Ectodermal cell (in vitro differentiated cells): ENCODE results near the gene STRIT1.
"Not testable (repeated sequence)": the region's sequence is repeated elsewhere in the genome, so short reads cannot be mapped to it uniquely, and the experiment has no call there.

ENCODE experiments used
- H3K27ac ChIP-seq: 2 replicates; pipeline ENCODE4 v1.7.0; 2013; ENCODE audit warnings: mild to moderate bottlenecking, low read depth, low read length; ENCODE audit not compliant: insufficient read depth, poor library complexity, severe bottlenecking
- H3K27me3 ChIP-seq: 2 replicates; pipeline ENCODE4 v1.7.0; 2013; ENCODE audit warnings: mild to moderate bottlenecking, low read length; ENCODE audit not compliant: insufficient read depth, control insufficient read depth, poor library complexity, severe bottlenecking
- H3K36me3 ChIP-seq: one replicate; pipeline ENCODE4 v1.7.0; 2013; ENCODE audit warnings: low read length; ENCODE audit not compliant: control insufficient read depth, insufficient read depth
- H3K4me1 ChIP-seq: one replicate; pipeline ENCODE4 v1.7.0; 2013; ENCODE audit warnings: low read length; ENCODE audit not compliant: control insufficient read depth, insufficient read depth
- H3K4me3 ChIP-seq: 2 replicates; pipeline ENCODE4 v1.7.0; 2013; ENCODE audit warnings: low read depth, low read length, control low read depth; ENCODE audit not compliant: insufficient read depth
- H3K9me3 ChIP-seq: 2 replicates; pipeline ENCODE4 v1.7.0; 2013; ENCODE audit warnings: mild to moderate bottlenecking, low read length, moderate library complexity; ENCODE audit not compliant: control insufficient read depth
- WGBS, 2 experiments: methylation state at CpG; one replicate each; pipeline ENCODE4 v1.1.7; 2013; ENCODE audit warnings: missing lambda C conversion rate in 2 of 2; 5-methylcytosine and 5-hydroxymethylcytosine counted together

Gene STRIT1

GRCh38 chr3:155296413-155296812 lies 2.9 kb upstream of the STRIT1 start:
- H3K4me3 ChIP-seq = no peak overlapping the region
- no peak overlapping the region for H3K27ac ChIP-seq
- H3K27me3 ChIP-seq = no peaks in the 10 kb centered on the region
- H3K36me3 ChIP-seq = no peaks in the 10 kb centered on the region
- H3K9me3 ChIP-seq = peaks cover 4% of the 10 kb centered on the region
- H3K4me1 ChIP-seq = no peaks in the 10 kb centered on the region

GRCh38 chr3:155292693-155293092 lies 790 bp downstream of the STRIT1 start:
- 96 to 100% methylated on average over 1 to 2 of the region's 2 CpGs for WGBS, 2 experiments
- H3K27ac ChIP-seq = no peak overlapping the region
- H3K27me3 ChIP-seq = no peaks in the 10 kb centered on the region
- peaks cover 4% of the 10 kb centered on the region for H3K9me3 ChIP-seq
- no peak overlapping the region for H3K4me3 ChIP-seq
- H3K36me3 ChIP-seq = no peaks in the 10 kb centered on the region
- no peaks in the 10 kb centered on the region for H3K4me1 ChIP-seq

GRCh38 chr3:155292133-155292532 lies 1.4 kb downstream of the STRIT1 start:
- no peaks in the 10 kb centered on the region for H3K27me3 ChIP-seq
- H3K9me3 ChIP-seq = peaks cover 4% of the 10 kb centered on the region
- no peaks in the 10 kb centered on the region for H3K4me1 ChIP-seq
- H3K27ac ChIP-seq = no peak overlapping the region
- WGBS, 2 experiments = 100% methylated on average over 1 of the region's 1 CpG; no CpG with 5 or more reads in 1 of the 2 experiments
- no peaks in the 10 kb centered on the region for H3K36me3 ChIP-seq
- no peak overlapping the region for H3K4me3 ChIP-seq

- Histone ChIP-seq H3K27me3 (no peaks in the 10 kb centered on the region), H3K27ac (no peak overlapping the region), H3K9me3 (no peaks in the 10 kb centered on the region), H3K4me3 (no peak overlapping the region), H3K4me1 (no peaks in the 10 kb centered on the region), H3K36me3 (no peaks in the 10 kb centered on the region)
- WGBS, 2 experiments = 83 to 88% methylated on average over 1 to 2 of the region's 2 CpGs
Measured at GRCh38 chr3:155286736-155287135, 6.7 kb downstream of the STRIT1 start.

GRCh38 chr3:155285936-155286335 lies 7.5 kb downstream of the STRIT1 start:
- Histone ChIP-seq H3K9me3 (no peaks in the 10 kb centered on the region), H3K4me3 (no peak overlapping the region), H3K27me3 (no peaks in the 10 kb centered on the region), H3K27ac (no peak overlapping the region), H3K36me3 (no peaks in the 10 kb centered on the region), H3K4me1 (no peaks in the 10 kb centered on the region)
- WGBS, 2 experiments = 92 to 93% methylated on average over 4 of the region's 4 CpGs

GRCh38 chr3:155283092-155284056 lies 10.1 kb downstream of the STRIT1 start:
- 95 to 98% methylated on average over 7 of the region's 8 CpGs for WGBS, 2 experiments
- Histone ChIP-seq H3K9me3 (no peaks in the 10 kb centered on the region), H3K27me3 (no peaks in the 10 kb centered on the region), H3K27ac (no peak overlapping the region), H3K4me1 (no peaks in the 10 kb centered on the region), H3K4me3 (no peak overlapping the region), H3K36me3 (no peaks in the 10 kb centered on the region)

- H3K9me3 ChIP-seq = no peaks in the 10 kb centered on the region
- H3K27ac ChIP-seq = no peak overlapping the region
- no peaks in the 10 kb centered on the region for H3K27me3 ChIP-seq
- 85 to 90% methylated on average over 6 of the region's 6 CpGs for WGBS, 2 experiments
- H3K4me1 ChIP-seq = no peaks in the 10 kb centered on the region
- no peaks in the 10 kb centered on the region for H3K36me3 ChIP-seq
- no peak overlapping the region for H3K4me3 ChIP-seq
Measured at GRCh38 chr3:155282385-155283091, 10.9 kb downstream of the STRIT1 start.

- no peak overlapping the region for H3K4me3 ChIP-seq
- 80 to 84% methylated on average over 2 of the region's 2 CpGs for WGBS, 2 experiments
- H3K27me3 ChIP-seq = no peaks in the 10 kb centered on the region
- H3K27ac ChIP-seq = no peak overlapping the region
- H3K36me3 ChIP-seq = no peaks in the 10 kb centered on the region
- no peaks in the 10 kb centered on the region for H3K4me1 ChIP-seq
- H3K9me3 ChIP-seq = no peaks in the 10 kb centered on the region
Measured at GRCh38 chr3:155281912-155282311, 11.6 kb downstream of the STRIT1 start.

- H3K27ac ChIP-seq, H3K27me3 ChIP-seq, H3K9me3 ChIP-seq, H3K36me3 ChIP-seq, H3K4me3 ChIP-seq, H3K4me1 ChIP-seq: not testable (repeated sequence)
- WGBS, 2 experiments = 91 to 94% methylated on average over 6 of the region's 6 CpGs
Measured at GRCh38 chr3:155276089-155276488, 17.4 kb downstream of the STRIT1 start.

GRCh38 chr3:155275159-155275754 lies 18.2 kb downstream of the STRIT1 start:
- H3K4me1 ChIP-seq, H3K4me3 ChIP-seq, H3K27me3 ChIP-seq, H3K27ac ChIP-seq, H3K9me3 ChIP-seq, H3K36me3 ChIP-seq: not testable (repeated sequence)
- 89 to 93% methylated on average over 6 of the region's 6 CpGs for WGBS, 2 experiments
